Limb (tissue), 2 donors: ENCODE results near the gene PARVB.
A peak's percentile ranks its signal among the peaks of the same experiment; 100 is the strongest.

ENCODE experiments used
- DNase-seq, 2 donors: peaks; one replicate each; pipeline ENCODE4 v3.0.0-alpha.2; 2016; ENCODE audit errors: extremely low spot score in 2 of 2

Gene PARVB

DNA sequence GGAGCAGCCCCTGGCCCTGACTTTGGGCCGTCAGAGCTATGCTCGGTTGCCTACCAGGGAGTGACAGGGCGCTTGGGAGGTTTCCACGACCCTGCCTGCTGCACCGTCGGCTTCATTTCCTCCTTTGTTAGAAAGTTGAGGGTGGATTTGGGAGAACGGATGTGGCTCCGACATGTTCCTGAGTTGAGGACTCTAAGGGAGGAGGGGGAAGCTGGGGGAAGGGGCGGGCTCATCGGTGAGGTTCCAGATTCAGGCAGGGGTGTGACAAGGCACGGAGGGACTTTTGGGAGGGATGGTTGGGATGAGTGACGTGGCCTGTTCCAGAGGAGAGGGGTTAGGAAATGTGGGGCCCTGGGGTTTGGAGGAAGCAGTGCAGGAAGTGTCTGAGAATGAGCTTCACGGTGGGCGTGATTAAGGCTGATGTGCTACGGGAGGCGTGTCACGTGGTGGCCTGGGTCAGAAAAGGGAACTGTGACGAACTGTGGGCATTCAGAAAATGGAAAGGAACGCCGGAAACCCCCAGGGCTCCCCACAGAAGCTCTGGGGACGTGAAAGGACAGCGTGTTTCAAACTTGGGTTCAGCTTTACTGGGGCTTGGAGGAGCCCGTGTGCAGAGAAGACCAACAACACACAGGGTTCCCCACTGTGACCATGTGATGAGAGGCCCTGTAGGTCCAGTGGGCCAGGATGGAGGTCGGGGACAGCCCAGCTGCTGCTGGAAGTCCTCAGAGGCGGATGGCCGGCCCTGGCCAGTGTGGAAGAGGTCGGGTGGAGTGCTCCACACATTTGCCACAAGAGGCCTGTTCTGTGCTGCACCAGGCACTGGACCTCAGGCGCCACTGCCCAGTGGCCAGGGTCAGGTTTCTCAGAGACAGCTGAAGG, 2.8 kb downstream of the PARVB start:
- DNase-seq: peak in 1 of 2 donors; percentile 45

DNA sequence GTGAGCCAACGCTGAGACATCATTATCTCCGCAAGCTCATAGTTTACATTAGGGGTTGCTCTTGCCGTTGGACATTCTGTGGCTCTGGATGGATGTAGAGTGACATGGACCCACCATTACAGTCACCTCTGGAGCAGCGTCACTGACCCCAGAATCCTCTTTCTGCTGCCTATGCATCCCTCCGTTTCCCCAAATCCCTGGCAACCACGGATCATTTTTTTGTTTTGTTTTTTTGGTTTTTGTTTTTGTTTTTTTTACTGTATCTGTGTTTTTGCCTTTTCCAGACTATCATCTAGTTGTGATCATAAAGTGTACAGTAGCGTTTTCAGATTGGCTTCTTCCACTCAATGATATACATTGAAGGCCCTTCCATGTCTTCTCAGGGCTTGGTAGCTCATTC, 4.0 kb downstream of the PARVB start:
- DNase-seq: no peak

DNA sequence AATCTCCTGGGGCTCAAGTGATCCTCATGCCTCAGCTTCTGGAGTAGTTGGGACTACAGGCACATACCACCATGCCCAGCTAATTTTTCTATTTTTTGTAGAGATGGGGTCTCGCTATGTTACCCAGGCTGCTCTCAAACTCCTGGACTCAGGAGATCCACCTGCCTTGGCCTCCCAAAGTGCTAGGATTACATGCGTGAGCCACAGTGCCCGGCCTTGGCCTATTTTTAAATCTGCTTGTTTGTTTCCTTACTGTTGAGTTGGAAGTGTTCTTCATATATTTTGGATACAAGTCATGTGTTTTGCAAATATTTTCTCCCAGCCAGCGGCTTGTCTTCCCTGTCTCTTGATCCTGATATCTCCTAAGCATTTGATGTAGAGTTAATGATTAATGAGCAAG, 5.0 kb downstream of the PARVB start:
- DNase-seq: no peak

DNA sequence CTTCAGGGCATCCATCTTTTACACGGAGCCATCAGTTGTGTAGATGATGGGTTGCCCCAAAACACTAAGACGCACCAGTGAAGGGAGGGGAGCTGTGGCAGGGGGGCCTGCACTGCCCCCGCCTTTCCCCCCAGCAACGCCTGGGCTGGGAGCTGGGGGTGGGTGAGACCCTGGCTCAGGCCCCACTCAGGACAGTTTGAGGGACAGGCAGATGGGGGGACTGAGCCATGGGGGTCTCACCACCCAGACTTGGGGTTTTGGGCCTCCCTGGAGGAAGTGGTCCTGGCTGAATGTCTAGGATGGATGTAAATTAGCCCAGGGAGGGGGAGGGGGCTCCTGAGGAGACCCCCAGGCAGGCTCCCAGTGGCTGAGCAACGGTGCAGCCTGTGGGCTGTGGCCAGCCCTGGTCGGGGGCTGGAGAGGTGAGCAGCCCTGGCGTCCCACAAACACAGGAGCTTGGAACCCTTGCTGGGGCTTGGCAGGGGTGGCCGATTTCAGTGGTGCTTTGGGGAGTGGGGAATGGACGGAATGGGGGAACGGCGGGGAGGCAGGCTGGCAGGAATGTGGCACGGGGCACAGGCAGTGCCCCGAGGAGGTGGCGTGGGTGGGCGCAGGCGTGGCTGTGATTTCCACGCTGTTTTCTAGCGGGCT, 6.1 kb downstream of the PARVB start:
- no peak for DNase-seq

DNA sequence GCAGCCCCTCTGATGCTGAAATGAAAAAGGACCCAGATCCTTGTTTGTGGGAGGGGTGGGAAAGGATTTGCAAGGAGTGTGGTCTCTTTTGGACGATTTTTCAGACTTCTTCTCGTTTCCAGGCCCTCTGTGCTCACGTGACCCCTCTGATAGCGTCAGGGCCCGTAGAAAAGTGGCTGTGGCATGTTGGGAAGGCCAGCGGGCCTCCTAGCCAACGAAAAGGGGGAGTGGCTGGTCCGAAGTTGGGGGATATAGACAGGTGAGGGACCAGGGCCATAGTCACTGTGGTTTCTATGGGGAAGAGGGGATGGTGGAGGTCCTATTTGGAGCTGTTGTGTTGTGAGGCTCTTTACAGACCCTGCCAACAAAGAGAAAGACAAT, 6.6 kb downstream of the PARVB start:
- DNase-seq: no peak

DNA sequence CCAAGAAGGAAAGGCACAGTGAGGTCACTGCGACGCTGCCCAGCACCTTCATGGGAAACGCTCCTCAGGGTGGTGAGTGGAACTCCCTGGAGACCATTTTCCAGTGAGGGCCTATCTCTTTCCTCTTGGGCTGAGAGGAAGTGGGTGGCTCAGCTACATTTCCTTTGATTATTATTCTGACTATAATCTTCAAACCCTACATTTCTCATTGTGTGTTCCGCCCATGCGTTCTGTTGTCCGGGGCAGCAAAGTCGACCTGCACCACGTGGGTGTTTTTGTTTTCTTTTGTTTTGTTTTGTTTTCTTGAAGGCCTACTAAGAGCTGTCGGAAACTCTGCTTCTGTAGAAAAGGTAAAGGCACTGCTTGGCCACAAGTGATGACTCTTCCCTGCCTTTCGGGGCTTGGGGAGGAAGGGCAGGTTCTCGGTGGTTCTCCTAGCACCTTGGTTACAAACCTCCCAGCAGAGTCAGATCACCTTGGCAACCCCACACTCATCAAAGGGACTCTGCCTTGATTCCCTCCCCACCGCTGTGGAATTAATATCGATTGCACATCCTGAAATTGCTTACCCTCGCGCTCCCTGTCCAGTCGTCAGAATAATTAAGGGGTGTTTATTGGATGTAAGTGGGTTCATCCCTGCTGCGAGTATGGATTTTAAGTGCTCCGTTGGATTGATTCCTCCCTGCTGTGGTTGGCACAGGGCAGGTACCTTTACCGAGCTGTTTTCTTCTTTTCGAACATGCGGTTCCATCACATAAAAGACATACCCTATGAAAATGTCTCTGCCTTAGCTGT, 7.3 kb downstream of the PARVB start:
- no peak for DNase-seq

DNA sequence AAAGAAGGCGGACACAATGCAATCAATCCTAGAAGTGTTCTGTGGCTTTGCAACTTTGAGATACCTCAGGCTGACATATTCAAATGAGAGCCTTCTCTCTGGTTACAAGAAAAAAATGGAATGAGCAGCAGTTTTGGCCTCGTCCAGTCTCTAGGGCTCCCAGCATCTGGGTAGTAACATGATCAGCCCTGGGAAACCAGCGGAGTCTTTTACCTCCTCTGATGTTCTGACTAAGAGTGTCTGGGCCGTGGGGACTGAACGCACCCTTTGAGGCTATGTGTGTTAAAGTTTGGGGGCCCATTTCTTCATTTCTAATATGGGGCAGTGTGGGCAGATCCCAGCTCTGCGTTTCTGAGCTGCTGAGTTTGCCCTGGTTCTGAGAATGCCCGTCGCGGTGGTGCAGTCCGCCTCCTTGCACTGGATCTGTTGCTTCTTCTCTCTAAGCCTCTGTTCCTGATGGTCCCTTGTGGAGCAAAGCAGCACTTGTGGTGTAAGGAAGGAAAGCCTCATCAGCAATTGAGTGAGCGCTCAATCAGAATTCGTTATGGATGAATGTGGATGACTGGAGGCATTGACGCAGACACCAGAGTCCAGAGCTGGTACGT, 8.1 kb downstream of the PARVB start:
- no peak for DNase-seq

DNA sequence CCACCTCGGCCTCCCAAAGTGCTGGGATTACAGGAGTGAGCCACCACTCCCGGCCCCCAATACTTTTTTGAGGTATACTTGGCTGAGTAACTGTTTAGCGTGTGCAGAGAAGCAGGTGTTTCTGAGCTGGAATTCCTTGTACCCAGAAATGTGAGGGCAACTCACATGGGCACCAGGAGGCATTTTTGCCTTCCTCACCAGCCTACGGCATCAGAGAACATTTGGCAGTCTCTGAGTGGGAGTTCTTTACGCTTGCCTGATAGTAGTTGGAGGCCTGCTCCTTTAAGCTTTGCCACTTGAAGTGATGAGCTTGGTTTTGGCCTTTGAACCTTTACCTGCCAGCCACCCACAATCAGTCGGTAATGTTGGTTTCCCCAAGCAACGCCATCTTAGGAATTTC, 9.2 kb downstream of the PARVB start:
- no peak for DNase-seq

DNA sequence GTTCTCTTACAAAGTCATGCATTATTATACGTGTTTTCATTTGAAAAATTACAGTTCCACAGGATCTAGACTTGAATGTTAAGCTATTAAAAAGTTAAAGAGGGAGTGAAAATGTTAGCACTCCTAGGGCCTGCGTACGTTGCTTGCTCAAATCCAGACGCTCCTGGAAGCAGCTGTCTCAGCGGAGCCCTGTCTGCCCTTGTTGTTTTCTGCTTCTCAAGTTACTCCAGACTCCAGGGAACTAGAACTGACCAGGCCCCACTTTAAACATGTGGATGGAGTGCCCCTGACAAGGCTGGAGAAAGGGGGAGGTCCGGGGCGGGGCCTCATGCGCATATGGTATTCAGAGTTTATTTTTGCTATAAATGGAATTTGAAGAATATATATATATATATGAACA, 9.6 kb downstream of the PARVB start:
- peak; percentile 55 to 65 for DNase-seq

DNA sequence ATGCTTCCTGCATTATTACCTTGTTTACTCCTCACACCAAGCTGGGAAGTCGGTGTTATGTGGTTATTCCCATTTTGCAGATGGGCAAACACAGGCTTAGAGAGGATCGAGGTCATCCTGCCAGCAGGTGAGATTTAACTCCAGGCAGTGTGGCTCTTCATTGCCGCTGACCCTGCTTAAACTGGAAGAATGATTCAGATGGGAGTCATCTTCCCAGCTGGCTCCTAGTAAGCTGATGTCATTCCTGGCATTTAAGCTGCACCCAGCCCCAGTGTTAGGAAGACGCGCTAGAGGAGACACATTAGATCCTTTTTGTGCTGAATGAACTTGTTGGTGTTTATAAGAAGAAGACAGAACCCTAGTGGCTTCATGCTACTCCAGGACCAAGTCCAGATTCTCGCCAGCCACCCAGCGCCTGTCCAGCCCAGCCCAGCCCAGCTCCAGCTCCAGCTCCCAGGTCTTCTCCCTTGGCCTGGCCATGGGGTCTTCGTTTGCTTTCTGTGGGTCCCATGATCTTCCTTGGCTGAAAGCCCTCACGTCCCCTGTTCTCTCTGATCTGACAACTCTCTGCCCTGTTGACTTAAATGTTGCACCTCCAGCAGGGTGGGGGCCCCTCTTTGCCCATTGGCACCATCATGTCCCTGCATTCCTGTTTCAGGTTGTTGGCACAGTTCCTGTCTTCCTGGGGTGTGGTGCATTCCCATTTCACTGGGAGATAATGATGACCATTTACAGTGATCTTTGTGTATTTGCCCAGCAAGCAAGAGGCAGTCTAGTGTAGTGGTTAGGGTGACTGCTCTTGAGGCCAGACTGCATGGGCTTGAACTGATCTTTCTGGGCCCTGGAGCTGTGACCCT, 13.6 kb downstream of the PARVB start:
- no peak for DNase-seq

DNA sequence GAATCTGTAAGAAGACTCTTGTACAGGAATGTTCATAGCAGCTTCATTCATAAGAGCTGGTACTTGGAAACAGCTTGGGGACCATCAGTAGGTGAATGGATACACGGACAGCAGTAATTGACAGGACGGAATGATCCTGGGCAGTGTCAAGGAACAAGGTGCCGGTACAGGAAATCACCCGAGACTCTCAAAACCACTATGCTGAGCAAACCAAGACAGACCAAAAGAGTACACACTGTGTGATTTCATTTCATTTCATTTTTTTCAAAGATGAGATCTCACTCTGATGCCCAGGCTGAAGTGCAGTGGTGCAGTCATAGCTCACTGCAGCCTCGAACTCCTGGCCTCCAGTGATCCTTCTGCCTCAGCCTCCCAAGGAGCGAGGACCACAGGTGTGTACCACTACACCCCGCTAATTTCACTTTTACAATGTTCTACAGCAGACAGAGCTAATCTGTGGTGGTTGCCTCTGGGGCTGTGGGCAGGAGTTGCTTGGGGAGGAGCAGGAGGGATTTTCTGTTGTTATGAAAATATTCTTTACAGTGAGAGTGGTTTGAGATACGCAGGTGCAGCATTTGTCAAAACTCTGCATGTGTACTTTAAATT, 15.6 kb downstream of the PARVB start:
- no peak for DNase-seq

DNA sequence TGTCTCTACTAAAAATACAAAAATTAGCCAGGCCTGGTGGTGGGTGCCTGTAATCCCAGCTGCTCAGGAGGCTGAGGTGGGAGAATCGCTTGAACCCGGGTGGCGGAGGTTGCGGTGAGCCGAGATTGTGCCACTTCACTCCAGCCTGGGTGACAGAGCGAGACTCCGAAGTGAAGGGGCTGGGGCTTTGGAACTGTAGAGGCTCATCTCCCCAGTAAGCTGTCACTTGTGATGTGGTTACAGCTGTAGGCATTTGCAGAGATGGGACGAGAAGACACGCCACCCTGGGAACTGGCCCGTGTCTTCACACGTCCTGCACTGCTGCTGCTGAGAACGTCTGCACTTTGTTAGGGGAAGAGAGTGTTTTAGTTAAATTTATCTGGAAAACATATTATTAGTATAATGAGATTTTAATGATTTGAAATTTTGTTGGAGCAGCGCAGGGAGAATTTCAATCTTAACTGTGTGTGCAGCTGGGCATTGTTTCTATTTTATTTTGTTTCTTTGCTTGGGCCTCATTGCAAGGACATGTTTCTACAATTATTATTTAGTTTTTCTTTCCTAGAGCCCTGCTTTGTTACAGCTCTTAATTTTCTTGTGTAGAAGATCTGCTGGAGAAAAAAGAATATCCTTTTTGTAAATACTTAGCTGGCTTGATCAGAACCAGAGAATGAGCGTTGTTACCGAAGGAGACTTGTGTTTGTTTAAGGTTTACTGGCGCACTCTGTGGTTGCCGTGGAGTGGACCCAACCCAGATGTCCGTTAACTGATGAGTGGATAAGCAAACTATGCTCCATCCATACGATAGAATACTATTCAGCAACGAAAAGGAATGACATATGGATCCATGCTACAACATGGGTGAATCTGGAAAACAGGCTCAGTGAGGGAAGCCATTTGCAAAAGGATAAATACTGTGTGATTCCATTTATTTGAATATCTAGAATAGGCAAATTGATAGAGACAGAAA, 18.4 kb downstream of the PARVB start:
- DNase-seq: no peak

DNA sequence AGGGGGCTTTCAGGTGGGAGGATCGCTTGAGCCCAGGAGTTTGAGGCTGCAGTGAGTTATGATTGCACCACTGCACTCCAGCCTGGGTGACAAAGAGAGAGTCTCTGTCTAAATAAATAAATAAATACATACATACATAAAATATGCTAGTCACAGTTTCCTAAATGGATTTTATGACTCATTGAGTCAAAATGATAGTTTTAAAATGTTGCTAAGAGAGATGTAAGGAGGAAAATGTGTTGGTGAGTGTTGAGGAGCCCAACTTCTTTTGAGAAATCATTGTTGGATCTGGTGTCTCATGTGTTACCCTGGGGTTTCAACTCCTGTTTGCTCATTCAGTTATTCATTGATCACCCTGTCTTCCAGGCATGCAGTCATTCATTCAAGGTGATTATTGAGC, 21.0 kb downstream of the PARVB start:
- no peak for DNase-seq

DNA sequence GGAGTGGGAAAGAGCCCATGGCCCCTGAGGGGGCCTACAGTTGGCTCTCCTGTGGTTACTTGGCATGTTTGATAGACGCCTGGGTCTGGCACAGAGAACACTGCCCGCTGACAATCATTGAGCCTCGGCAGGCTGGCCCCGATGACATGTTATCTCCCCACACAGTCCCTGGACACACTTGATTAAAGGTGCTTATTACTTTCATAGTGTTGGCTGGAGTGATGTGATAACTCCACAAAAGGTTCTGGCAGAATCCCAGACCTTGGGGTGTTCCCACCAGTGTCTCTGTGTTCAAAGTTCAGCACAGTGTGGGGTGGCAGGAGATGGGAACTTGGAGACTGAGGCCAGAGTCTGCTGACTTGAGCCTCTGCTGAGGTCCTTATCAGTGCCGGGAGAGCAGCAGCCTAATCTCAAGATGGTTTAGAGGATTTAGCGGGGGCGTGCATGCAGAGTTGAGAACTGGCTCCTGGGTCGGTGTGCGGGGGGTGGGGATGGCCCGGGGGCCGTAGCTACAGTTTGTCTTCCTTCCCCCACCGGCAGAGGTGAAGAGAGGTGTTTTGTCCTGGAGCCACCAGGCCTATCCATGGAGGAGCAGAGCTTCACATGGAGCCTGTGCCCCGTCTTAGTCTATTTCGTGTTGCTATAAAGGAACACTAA, 22.5 kb downstream of the PARVB start:
- DNase-seq: no peak

DNA sequence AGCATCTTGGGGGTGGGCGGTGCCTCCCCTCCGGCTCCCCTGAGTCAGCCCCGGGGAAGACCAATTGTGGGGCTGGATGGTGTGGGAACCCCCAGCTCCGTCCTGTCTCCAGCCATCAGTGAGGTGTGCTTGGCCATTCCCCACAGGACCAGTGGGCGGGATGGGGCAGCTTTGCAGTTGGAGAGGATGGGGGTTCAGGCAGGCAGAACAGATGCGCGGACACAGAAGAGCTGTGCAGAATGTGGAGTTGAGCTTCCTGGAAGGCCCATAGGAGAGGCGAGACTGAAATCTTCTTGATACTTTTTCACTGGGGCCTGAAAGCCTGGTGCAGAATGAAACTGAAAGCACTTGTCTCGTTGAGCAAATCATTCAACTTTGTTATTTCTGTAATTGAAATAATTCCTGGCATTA, 23.8 kb downstream of the PARVB start:
- no peak for DNase-seq

DNA sequence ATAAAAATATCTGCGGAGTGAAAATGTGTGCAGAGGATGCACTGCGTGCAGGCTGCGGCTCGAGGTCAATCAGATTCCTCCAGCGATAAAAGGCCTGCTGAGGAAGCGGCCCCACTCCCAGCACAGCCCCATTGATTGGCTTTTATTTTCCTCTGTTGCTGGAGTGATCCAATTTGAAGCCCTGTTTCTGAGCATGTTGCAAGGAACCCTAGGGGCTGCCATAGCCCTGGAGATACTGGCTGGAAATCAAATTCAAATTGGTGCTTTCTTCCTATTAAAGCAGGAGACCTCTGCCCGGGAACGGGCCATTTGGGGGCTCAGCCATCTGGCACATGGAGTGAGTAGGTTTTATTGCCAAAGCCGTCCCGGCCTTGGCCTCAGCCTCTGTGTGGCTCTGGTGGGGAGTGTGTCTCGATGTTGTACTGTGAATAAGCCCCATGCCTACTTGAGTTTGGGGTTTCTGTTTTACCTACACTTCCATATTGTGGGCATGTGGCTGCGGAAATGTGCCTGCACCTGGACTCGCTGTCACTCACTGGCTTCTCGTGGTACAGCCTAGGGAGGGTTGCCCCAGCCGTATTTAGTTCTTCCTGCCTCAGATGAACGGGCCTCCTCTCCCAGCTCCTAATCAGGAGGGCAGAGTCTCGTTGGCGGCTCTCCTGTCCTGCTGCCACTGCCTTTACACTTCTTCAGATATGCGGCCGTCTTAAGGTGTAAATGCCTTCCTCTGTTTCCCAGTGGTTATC, 25.6 kb downstream of the PARVB start:
- no peak for DNase-seq

DNA sequence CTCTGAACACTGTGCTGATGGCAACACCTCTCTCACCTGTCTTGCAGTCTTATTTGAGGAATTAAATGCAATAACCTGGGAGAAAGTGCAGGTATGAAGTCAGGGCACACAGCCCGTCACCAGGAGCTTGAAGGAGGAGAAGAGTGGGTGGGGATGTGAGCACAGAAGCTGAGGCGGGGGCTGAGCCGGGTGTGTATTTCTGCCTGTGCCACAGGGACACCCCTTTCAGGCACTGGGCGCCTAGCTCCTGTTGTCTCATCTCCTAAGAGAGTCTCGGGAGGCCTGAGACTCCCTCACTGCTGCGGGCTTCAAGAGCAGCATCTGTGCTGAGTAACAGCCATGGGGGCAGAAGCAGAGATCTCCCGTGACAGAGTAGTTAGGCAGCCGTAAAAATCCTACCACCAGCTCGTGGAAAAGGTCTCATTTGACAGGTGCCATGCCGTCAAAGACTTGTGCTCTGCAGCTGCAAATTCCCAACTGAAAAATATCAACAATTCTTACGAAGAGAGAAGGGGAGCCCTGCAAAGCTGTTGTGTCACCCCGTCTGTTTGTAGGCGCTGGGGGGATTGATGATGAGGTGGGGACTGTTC, 26.8 kb downstream of the PARVB start:
- no peak for DNase-seq

DNA sequence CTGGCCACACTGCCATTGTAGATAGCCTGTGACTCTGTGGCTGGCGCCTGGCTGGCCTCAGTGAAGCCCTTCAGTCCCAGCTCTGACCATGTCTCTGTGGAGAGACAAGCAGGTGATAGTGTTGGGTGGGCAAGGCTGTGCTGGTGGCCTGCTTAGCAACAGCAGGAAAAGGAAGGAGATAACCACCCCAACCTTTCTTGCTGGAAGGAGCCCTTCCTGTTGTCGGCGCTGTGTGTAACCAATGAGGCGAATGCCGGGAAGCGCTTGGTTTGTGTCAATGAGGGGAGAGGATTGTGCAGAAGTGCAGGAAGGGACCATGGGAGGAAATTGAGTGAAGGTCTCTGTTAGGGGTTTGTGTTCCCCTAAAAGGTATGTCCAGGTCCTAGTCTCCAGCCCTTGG, 27.3 kb downstream of the PARVB start:
- DNase-seq: no peak
